Activated gamma-delta T cell treated with Interleukin-2 at 50 U/mL for 16 hours (primary cell): ENCODE measurements around the gene FOXF2.
A peak's percentile ranks its signal among the peaks of the same experiment; 100 is the strongest.

ENCODE experiments used
- DNase-seq: peaks from one replicate; pipeline ENCODE4 v3.0.0-alpha.2; 2020

The FOXF2 gene

DNA sequence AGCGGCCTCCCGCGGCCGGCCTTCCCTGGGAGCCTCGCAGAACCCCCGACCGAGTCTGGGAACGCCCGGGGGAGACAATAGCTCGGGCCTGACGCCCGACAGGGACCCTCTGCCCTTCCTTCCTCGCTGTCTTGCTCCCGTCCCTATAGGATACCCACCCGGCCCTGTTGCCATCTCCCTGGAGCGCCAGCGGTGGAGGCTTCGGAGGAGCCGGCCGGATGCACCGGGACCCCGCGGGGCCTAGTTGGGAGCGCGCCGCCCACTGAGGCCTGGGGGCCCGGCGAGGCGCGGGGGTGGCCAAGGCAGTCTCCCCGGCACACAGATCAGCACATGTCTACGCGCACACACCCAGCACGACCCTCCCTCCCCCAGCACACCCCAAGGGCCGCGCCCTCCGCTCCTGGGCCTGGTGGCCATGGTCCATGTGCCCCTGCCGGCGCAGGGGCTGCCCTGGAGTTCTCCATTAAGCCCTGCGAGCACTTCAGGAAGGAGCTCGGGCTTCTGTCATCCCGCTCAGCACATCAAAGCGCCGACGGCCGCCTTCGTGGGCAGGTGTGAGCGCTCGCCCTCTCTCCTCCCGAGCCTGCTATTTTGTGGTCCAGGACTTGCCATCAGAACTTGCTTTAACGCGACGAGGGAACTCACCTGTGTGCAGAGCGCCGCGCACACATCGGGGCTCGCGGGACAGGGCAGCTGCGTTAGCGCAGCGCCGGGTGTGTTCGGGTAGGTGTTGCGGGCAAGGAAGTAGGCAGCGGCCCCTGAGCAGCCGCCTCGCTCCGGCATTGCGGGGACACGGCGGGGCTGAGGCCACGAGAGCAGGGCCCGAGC lies 3.7 kb downstream of the FOXF2 start:
- no peak for DNase-seq

- DNase-seq = no peak
Measured at GRCh38 chr6:1393641-1394283, 4.4 kb downstream of the FOXF2 start.

DNA sequence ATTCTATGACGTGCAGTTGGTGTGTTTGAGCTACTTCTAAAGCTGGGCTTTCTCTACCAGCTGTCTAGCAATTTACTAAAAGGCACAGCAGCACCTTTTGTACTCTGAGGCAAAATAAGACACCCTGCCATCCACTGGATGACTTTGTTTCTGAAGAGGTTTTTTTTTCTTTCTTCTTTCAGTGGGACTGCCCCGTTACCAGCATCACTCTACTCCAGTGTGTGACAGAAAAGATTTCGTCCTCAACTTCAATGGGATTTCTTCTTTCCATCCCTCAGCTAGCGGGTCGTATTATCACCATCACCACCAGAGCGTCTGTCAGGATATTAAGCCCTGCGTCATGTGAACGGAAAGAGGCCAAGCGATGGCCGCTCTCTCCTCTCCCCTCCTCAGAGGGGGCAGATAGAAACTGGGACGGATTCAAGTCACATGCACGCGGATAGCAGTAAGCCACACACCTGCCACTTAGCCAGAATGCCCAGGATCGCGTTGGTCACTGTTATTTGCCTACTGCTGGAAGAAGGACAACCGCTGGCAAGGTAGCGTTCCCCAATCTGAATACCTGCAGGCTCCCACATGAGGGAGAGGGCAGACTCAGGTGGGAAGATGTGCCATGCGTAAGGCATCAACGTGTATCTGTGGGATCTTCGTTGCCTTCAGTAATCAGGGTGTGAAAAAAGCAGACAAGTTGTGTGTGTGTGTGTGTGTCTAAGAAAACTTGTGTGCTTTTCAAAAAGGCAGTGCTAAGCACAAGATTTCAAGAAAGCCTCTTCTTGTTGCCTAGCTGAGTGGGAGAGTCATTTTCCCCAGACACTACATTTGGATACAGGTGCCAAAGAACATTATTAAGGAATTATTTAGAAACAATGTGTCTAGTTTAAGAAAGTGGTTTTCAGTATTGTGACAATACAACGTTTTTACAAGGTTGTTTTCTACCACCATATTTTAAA lies 5.4 kb downstream of the FOXF2 start:
- no peak for DNase-seq

DNA sequence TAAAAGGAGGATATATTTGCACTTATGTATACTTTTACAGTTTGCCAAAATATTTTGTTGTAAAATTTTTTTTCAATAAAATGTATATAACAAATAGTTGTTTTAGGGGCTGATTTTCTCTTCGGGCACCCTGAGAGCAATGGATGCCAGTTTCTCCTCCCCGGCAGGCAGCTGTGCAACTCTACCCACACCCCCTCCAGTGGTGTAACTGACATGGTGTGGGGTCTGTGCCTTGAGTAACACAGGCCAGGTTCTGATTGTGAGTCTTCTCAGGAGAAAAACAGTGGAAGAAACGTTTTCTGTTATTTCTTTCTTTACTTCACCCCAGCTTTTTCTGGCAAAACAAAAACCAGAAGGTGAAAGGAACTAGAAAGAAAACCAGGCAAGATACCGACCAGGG lies 6.1 kb downstream of the FOXF2 start:
- no peak for DNase-seq

DNA sequence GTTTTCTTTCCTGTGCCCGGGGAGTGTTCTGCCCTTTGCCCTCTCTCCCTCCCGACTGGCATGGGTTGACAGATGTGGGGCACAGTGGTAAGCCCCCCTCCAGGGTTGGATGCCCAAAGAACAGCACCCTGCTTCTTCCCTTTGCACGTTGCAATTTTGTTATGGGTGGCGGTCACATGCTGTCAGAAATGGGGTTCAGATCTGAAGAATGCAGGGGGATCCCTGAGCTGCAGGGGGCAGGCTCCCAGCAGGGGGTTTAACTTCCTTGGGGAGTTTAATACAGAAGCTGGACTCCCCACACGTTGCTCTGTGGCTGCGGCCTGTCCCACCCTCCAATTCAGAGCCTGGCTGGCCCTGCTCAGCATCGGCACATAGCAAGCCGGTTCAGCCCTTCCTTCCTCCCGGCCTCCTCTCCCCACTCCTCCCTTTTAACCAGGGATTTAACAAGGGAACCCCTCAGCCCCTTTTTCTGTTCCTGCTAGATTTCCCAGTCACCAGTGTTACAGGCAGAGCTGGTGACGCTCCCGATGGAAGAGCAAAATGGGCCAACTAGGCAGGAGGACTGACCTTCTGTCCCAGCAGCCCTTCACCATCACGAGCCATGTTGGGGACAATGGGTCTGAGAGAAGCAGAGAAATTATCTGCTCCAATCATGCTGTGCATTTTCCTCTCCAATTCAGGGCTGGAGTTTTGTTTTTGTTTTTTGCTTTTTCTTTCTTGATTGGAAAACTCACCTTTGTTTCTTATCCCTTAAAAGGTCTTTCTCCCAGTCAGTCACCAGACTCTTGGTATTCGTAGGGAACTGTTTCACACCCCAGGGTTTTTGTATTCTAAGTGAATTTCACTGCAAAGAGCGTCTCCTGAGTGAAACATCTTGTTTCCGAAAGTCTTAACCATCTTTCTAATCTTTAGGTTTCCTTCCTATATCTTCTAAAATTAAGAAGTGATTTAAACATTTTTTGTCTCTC lies 6.8 kb downstream of the FOXF2 start:
- DNase-seq = no peak

GRCh38 chr6:1396952-1397868 lies 7.8 kb downstream of the FOXF2 start:
- peak; percentile 59 for DNase-seq

DNA sequence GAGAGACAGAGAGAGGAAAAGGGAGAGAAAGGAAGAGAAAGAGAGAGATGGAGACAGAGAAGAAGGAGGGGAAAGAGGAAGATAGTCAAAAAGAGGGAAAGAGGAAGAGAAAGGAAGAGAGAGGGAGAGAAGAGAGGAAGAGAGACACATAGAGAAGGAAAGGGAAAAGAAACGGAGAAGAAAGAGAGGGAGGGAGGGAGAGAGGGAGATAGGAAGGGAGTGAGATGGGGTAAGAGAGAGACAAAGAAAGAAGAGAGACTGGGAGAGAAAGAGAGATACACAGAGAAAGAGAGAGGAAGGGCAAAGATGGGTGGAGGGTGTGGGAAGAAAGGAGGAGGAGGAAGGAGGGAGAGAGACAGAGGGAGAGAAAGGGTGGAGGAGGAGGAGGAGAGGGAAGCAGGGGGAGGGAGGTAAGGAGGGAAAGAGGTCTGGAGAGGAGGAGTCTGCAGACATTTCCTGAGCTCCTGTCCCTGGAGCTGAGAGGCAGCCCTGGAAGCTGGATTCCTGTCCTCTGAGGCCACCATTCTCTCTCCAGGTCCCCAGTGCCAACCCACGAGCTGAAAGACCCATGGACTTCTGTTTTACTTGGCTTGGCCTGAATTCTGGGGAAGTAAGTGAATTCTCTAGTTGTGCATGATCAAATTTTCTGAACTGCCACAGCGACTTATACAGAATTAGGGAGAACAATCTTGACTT lies 9.9 kb downstream of the FOXF2 start:
- DNase-seq = no peak

GRCh38 chr6:1400126-1400850 lies 10.9 kb downstream of the FOXF2 start:
- no peak for DNase-seq

DNA sequence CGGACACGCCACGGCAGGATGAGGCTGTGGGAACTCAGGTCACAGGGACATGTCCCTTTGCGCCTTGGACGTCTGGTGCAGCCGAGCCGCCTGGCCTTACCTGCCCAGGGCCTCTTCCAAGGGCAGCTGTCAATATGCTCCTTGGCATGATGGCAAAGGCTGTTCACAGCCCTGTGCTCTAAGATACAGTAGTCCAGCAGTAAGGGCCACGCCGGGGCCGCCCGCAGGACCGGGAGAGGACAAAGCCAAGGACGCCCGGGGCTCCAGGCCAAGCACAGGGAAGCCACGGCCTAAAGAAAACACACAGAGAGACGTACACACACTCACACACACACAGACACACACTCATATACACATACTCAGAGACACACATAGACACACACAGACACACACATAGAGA lies 13.0 kb downstream of the FOXF2 start:
- no peak for DNase-seq

DNA sequence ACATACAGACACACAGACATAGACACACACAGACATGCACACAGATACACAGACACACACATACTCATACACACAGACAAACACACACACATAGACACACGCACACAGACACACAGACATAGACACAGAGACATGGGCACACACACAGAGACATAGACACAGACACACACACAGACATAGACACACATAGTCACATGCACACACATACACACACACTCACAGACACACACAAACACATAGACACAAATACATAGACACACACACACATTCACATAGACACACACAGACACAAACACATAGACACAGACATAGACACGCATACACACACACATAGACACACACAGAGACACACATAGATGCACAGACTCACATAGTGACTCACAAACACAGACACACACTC lies 13.5 kb downstream of the FOXF2 start:
- DNase-seq = no peak

DNA sequence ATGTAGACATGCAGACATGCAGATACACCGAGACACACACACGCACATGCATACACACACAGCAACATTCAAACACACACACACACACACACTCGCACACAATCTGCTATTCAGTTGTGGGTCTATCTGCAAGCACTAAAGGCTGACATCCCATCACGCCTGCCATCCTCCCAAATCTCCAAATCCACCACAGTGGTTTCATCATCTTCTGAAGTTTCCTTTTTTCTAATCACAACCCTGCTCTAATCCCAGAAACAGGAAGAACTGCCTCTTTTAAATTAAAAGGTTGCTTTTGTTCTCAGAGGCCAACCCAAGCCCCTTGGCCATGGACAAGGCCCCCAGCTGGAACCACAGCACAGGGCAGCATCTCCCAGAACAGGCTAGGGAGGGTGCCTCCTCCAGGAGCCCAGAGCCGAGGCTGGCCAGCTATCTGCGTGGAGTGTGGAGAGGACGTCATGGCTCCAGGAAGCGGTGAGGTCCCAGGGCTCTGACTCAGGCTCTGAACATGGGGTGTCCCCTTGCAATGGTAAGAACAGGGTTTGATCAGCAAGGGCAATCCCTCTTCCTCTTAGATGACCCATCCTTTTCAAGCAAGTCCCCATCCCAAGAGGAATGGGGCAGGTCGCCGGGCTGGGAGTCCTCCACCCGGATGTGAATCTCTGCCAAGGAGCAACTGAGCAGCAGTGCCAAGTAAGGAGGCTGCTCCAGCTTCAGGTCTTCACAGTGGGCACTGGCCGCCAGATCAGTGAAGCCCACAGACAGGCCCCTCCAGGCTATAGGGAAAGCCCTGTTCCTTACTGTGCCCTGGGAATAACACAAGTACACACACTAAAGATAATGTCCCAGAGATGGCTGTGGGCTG lies 14.7 kb downstream of the FOXF2 start:
- DNase-seq = no peak

GRCh38 chr6:1404713-1405098 lies 15.3 kb downstream of the FOXF2 start:
- no peak for DNase-seq

DNA sequence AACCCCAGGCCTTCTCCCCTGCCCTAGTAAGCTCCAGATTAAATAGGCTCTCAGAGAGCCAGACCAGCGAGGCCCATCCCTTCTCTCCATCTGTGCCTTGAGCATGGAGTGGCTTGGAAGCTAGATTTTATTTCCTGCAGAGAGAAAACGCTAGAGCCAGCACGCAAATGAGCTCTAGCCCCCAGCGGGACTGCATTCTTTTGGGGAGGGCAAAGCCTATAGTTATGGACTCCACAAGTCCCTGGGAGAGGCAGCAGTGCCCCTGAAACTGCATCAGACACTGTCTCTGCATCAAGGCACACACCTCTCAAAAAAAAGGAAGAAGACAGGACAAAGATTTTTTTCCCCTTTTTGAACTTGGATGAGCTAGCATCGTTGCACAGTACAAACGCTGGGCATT lies 15.8 kb downstream of the FOXF2 start:
- DNase-seq = no peak

GRCh38 chr6:1406306-1407072 lies 17.1 kb downstream of the FOXF2 start:
- no peak for DNase-seq

DNA sequence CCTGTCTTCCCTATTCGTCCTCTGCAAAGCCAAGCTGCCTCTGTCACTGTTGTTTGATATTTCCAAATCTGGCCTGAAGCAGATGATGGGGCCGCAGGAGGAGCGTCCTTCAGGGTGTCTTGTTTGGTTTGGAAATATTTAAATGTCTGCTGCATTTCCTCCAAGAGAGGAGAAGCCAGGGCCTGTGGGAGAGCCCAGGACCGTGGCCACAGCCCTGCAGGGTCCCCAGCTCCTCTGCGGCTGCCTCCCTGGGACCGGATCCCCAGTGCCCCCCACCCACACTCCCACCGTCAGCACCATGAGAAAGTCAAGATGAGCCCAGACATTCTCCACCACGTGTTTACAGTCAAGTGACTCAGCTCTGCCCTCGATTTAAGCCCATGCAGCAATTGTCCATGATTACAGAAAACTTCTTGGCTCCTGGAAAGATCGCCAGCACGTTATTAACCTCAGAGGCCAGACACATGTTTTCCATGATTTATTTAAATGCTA lies 18.2 kb downstream of the FOXF2 start:
- DNase-seq = no peak

DNA sequence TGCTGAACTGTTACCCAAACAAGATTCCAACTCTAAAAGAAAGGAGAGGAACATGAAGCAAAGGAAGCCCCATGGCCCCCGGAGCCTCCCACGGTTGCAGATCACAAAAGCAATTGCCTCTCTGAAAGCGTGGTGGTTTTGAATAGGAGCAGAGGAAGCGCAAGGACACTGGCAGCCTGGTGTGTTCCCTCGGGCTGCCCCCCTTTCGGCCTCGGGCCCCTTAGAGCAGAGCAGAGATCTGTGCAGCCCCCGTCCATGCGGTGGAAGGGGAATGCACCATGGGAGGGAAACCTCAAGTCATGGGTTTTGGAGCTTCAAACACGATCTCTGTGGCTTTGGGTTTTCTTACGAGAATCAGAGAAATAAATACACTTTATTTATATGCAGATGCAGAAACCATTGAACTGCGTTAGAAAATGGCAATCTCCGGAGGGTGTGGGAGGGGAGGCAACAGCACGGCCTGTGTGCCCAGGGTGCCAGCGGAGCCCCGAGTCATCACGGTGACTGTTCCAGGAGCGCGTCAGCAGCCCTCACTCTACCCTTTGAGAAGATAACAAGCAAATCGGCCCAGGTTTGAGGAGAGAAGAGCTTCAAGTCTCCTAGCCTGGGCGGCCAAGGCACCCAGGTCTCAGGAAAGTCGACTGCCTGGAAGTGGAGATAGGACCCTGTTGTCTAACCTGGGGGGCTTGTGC lies 20.5 kb downstream of the FOXF2 start:
- no peak for DNase-seq

DNA sequence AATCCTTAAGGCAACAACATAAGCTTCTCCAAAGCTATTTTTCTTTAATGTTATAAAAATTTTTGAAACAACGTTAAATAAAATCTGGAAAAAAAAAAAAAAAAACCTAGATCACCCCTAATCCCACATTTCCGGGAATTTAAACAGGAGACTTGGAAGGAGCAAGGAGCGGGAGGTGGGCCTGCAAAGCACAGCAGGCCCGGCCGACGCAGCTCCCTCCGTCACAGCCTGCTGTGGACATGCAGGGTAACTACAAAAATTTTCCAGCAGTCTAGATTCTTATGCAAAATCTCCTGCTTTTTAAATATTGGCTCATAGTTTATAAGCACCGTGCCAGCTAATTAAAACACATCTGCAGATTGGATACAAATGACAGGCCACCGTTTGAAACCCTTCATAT lies 23.5 kb downstream of the FOXF2 start:
- DNase-seq = no peak
